Transverse colon (tissue), 4 donors: ENCODE measurements around the gene C4orf36.

Experiments used
- EP300 ChIP-seq: sonication (generic); formaldehyde crosslinking; IDR thresholded peaks from one replicate; pipeline ENCODE4 v1.6.1; 2017; ENCODE audit warnings: antibody characterized with exemption, low read depth
- POLR2A ChIP-seq: fragments of 450-650 bp; IDR thresholded peaks from one replicate; pipeline ENCODE4 v1.6.1; 2016; ENCODE audit warnings: antibody characterized with exemption, mild to moderate bottlenecking, moderate library complexity
- POLR2AphosphoS5 ChIP-seq, 3 donors: sonication (generic); formaldehyde crosslinking; IDR thresholded peaks; one replicate each; pipeline ENCODE4 v1.6.1; 2016; ENCODE audit warnings: antibody characterized with exemption in 3 of 3
- TF ChIP-seq, protein P1 (sequence below), 5 experiments: fragments of 200-600 bp in 3 of 5; fragments of 450-650 bp in 2 of 5; sonication (generic) in 3 of 5; IDR thresholded peaks; 1 replicate in 2 of 5; 2 replicates in 3 of 5; pipeline ENCODE4 v1.5.1; 2016 to 2017; ENCODE audit warnings: antibody characterized with exemption in 5 of 5, inconsistent platforms in 3 of 5, mild to moderate bottlenecking in 2 of 5, moderate library complexity in 1 of 5

DNA sequence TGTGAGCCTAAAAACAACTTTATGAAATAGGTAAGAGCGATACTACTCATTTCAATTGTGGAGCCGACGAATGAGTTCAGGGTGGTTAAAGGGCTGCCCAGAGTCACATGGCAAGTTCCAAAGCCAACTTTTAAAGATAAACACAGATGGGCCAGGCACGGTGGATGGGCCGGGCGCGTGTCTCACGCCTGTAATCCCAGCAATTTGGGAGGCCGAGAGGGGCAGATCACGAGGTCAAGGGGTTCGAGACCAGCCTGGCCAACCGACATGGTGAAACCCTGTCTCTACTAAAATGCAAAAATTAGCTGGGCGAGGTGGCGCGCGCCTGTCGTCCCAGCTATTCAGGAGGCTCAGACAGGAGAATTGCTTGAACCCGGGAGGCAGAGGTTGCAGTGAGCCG lies 914 bp upstream of the C4orf36 start:
- TF ChIP-seq, protein P1, sequence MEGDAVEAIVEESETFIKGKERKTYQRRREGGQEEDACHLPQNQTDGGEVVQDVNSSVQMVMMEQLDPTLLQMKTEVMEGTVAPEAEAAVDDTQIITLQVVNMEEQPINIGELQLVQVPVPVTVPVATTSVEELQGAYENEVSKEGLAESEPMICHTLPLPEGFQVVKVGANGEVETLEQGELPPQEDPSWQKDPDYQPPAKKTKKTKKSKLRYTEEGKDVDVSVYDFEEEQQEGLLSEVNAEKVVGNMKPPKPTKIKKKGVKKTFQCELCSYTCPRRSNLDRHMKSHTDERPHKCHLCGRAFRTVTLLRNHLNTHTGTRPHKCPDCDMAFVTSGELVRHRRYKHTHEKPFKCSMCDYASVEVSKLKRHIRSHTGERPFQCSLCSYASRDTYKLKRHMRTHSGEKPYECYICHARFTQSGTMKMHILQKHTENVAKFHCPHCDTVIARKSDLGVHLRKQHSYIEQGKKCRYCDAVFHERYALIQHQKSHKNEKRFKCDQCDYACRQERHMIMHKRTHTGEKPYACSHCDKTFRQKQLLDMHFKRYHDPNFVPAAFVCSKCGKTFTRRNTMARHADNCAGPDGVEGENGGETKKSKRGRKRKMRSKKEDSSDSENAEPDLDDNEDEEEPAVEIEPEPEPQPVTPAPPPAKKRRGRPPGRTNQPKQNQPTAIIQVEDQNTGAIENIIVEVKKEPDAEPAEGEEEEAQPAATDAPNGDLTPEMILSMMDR (IDR thresholded peaks at IDR 0.05) = no peak
- TF ChIP-seq POLR2A (no peak), POLR2AphosphoS5 (IDR thresholded peaks at IDR 0.05) (no peak), EP300 (no peak)
